Panc1 (cell line): Measurements from ENCODE around the gene STAU1.

ENCODE experiments used
- SIN3A ChIP-seq: IDR thresholded peaks from 2 replicates; pipeline ENCODE4 v1.6.1; 2012; ENCODE audit warnings: low read depth, mild to moderate bottlenecking, low read length, moderate library complexity, borderline replicate concordance; ENCODE audit not compliant: insufficient read depth
- TF ChIP-seq, protein P1 (sequence below): fragments of 450-650 bp; IDR thresholded peaks from 2 replicates; pipeline ENCODE4 v1.5.1; 2017; ENCODE audit warnings: mild to moderate bottlenecking

DNA sequence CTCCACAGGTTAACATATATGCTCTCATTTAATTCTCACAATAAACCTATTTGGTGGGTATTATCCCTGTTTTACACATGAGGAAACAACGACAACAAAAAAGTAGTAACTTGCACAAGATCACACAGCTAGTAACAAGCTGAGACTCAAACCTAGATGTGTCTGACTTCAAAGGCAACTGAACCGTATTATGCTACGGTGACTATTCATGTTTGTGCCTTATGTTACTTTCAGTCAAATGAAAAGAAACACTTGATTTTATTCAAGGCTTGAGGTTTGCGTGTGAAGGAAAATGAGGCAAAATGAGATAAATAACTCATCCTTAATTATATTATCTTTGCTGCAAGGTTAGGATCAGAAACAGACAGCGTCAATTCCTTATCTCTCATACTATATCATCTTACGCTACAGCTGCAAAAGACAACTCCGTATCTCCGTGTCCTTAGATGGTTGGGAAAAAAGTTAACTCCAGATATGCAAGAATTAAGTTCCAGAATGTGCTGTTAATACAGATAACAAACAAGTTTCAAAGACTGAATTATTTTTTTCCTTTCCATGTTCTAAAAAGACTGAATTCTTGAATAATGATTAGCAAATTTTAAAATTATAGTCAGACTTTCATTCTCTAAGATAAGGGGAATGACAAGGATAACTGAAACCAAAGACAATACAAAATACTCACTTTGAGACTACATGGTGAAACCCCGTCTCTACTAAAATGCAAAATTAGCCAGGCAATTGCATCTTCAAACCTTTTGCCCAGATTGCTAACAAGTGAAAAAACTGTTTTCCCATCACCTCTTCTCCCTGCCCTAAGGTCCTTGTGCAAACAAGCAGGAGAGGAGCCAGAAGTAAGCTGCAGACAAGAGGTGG is 27.8 kb downstream of the STAU1 start:
- TF ChIP-seq SIN3A, result no peak
- TF ChIP-seq, protein P1, sequence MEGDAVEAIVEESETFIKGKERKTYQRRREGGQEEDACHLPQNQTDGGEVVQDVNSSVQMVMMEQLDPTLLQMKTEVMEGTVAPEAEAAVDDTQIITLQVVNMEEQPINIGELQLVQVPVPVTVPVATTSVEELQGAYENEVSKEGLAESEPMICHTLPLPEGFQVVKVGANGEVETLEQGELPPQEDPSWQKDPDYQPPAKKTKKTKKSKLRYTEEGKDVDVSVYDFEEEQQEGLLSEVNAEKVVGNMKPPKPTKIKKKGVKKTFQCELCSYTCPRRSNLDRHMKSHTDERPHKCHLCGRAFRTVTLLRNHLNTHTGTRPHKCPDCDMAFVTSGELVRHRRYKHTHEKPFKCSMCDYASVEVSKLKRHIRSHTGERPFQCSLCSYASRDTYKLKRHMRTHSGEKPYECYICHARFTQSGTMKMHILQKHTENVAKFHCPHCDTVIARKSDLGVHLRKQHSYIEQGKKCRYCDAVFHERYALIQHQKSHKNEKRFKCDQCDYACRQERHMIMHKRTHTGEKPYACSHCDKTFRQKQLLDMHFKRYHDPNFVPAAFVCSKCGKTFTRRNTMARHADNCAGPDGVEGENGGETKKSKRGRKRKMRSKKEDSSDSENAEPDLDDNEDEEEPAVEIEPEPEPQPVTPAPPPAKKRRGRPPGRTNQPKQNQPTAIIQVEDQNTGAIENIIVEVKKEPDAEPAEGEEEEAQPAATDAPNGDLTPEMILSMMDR, result no peak
